CD14-positive monocyte (primary cell): ENCODE results near the gene LILRB4. TPM values are rescaled to one million over a fixed set of nuclear protein-coding genes. Genes with fewer than 3 reads are reported as not detected.

Experiments
- DNase-seq, 3 donors: peaks; one replicate each; pipeline ENCODE4 v3.0.0-alpha.2; 2011 to 2022
- H2AFZ ChIP-seq: 2 replicates; pipeline ENCODE4 v1.6.0; 2012; ENCODE audit warnings: mild to moderate bottlenecking, low read depth, low read length, inconsistent platforms; ENCODE audit not compliant: insufficient read depth, poor library complexity, severe bottlenecking
- H3K27ac ChIP-seq, 2 donors: 1 replicate in 1 of 2; 2 replicates in 1 of 2; pipeline ENCODE4 v1.5.1; 2012 to 2013; ENCODE audit warnings: low read length in 2 of 2, control low read depth in 1 of 2, inconsistent platforms in 1 of 2, low read depth in 1 of 2, mild to moderate bottlenecking in 1 of 2
- H3K27me3 ChIP-seq, 2 donors: one replicate each; pipeline versions ENCODE4 v1.6.0 to v1.6.1; 2011 to 2013; ENCODE audit warnings: low read length in 2 of 2; ENCODE audit not compliant: control insufficient read depth in 2 of 2, insufficient read depth in 2 of 2
- H3K36me3 ChIP-seq, 2 donors: replicated peaks in 1 of 2; 1 replicate in 1 of 2; 2 replicates in 1 of 2; pipeline versions ENCODE4 v1.5.1 to v1.6.1; 2012 to 2013; ENCODE audit warnings: low read length in 2 of 2, control low read depth in 1 of 2, inconsistent platforms in 1 of 2, mild to moderate bottlenecking in 1 of 2; ENCODE audit not compliant: insufficient read depth in 2 of 2, control insufficient read depth in 1 of 2
- H3K4me1 ChIP-seq, 2 donors: 1 replicate in 1 of 2; 2 replicates in 1 of 2; pipeline versions ENCODE4 v1.5.1 to v1.6.1; 2012 to 2013; ENCODE audit warnings: low read length in 2 of 2, control low read depth in 1 of 2, inconsistent platforms in 1 of 2, mild to moderate bottlenecking in 1 of 2, moderate library complexity in 1 of 2; ENCODE audit not compliant: insufficient read depth in 2 of 2, control insufficient read depth in 1 of 2
- H3K4me2 ChIP-seq: replicated peaks from 2 replicates; pipeline ENCODE3; 2012; ENCODE audit warnings: low read length, moderate library complexity, mild to moderate bottlenecking; ENCODE audit not compliant: poor library complexity, severe bottlenecking; ENCODE audit errors: extremely low read depth
- H3K4me3 ChIP-seq, 3 experiments: fragments of 200-600 bp in 1 of 3; sonication (generic) in 1 of 3; replicated peaks in 1 of 3; 1 replicate in 2 of 3; 2 replicates in 1 of 3; pipeline ENCODE4 v1.5.1; 2011 to 2013; ENCODE audit warnings: low read length in 3 of 3, mild to moderate bottlenecking in 3 of 3, control low read depth in 2 of 3, low read depth in 2 of 3, inconsistent platforms in 1 of 3, moderate library complexity in 1 of 3
- H3K79me2 ChIP-seq: 2 replicates; pipeline ENCODE4 v1.6.0; 2012; ENCODE audit warnings: mild to moderate bottlenecking, control low read depth, inconsistent platforms, low read length, moderate library complexity; ENCODE audit not compliant: insufficient read depth
- H3K9ac ChIP-seq: 2 replicates; pipeline ENCODE4 v1.6.0; 2017; ENCODE audit warnings: low read length, mild to moderate bottlenecking; ENCODE audit not compliant: insufficient read depth, poor library complexity, severe bottlenecking
- H3K9me3 ChIP-seq, 2 donors: replicated peaks in 1 of 2; 1 replicate in 1 of 2; 2 replicates in 1 of 2; pipeline versions ENCODE4 v1.5.1 to v1.6.1; 2012 to 2013; ENCODE audit warnings: low read length in 2 of 2, control low read depth in 1 of 2; ENCODE audit not compliant: control insufficient read depth in 1 of 2, insufficient read depth in 1 of 2
- H4K20me1 ChIP-seq: 2 replicates; pipeline ENCODE4 v1.6.0; 2012; ENCODE audit warnings: mild to moderate bottlenecking, low read length, control low read depth, moderate library complexity; ENCODE audit not compliant: insufficient read depth
- H3K27ac Mint-ChIP-seq, 7 donors: one replicate each; pipeline ENCODE4 v1.8.0; 2020; ENCODE audit warnings: mild to moderate bottlenecking in 7 of 7, mixed read lengths in 7 of 7, moderate library complexity in 6 of 7, inconsistent platforms in 2 of 7
- H3K27me3 Mint-ChIP-seq, 3 donors: one replicate each; pipeline ENCODE4 v1.8.0; 2021 to 2022; ENCODE audit warnings: low read depth in 3 of 3, mild to moderate bottlenecking in 3 of 3, mixed read lengths in 3 of 3, moderate library complexity in 3 of 3, inconsistent platforms in 1 of 3
- H3K36me3 Mint-ChIP-seq, 2 donors: one replicate each; pipeline ENCODE4 v1.8.0; 2020; ENCODE audit warnings: mixed read lengths in 2 of 2, inconsistent platforms in 1 of 2, mild to moderate bottlenecking in 1 of 2
- H3K4me1 Mint-ChIP-seq: one replicate; pipeline ENCODE4 v1.8.0; 2020; ENCODE audit warnings: mild to moderate bottlenecking, mixed read lengths
- H3K4me3 Mint-ChIP-seq, 2 donors: one replicate each; pipeline ENCODE4 v1.8.0; 2020; ENCODE audit warnings: mild to moderate bottlenecking in 2 of 2, mixed read lengths in 2 of 2, moderate library complexity in 1 of 2
- H3K9me3 Mint-ChIP-seq, 7 donors: one replicate each; pipeline ENCODE4 v1.8.0; 2020 to 2022; ENCODE audit warnings: mixed read lengths in 7 of 7, mild to moderate bottlenecking in 6 of 7, moderate library complexity in 6 of 7, inconsistent platforms in 2 of 7
- CTCF ChIP-seq: fragments of 200-600 bp; IDR thresholded peaks from one replicate; pipeline ENCODE4 v1.8.0; 2022; ENCODE audit warnings: antibody characterized with exemption, mild to moderate bottlenecking
- WGBS: methylation state at CpG from one replicate; pipeline ENCODE4 v1.1.5; 2013; ENCODE audit warnings: missing lambda C conversion rate; ENCODE audit not compliant: insufficient coverage; 5-methylcytosine and 5-hydroxymethylcytosine counted together
- intact Hi-C, 2 donors: fragments of 100-400 bp; cut with micrococcal nuclease; formaldehyde crosslinking; loops; one replicate each; pipeline versions ENCODE4 v1.15.0 to v1.15.1; 2023
- polyA plus RNA-seq, 3 donors: library from polyadenylated mRNA; depleted of rRNA in 1 of 3; unstranded in 2 of 3; stranded (reverse) in 1 of 3; fragments of 300-500 nt in 2 of 3; fragments of >200 nt in 1 of 3; fragmentation: Illumina TruSeq in 2 of 3; gene quantifications; 1 replicate in 2 of 3; 2 replicates in 1 of 3; pipeline ENCODE4 v1.2.3, GENCODE V29; 2012 to 2021

The LILRB4 gene
- polyA plus RNA-seq, 3 donors = 35.8 to 102 (median 58.0) TPM

- H3K9ac ChIP-seq = no peak overlapping the region
- no peak overlapping the region for H2AFZ ChIP-seq
- DNase-seq = no peak
- no peak overlapping the region for H3K27ac ChIP-seq
- no peak overlapping the region for H3K27ac Mint-ChIP-seq
- no peaks in the 10 kb centered on the region for H4K20me1 ChIP-seq
- peaks cover 14 to 15% of the 10 kb centered on the region in 2 donors for H3K4me1 ChIP-seq
- H3K4me1 Mint-ChIP-seq = peaks cover 21% of the 10 kb centered on the region
- TF ChIP-seq CTCF = no peak
- H3K9me3 Mint-ChIP-seq = peaks cover 0 to 2% (median 0%) of the 10 kb centered on the region in 7 donors
- no peaks in the 10 kb centered on the region for H3K36me3 ChIP-seq
- no peak overlapping the region for H3K4me3 ChIP-seq
- H3K36me3 Mint-ChIP-seq = peaks cover 12 to 13% of the 10 kb centered on the region in 2 donors
- H3K4me2 ChIP-seq = no peak overlapping the region
- 84% methylated on average over 2 of the region's 4 CpGs for WGBS
- no peaks in the 10 kb centered on the region for H3K9me3 ChIP-seq
- H3K27me3 ChIP-seq = peaks cover 5 to 6% of the 10 kb centered on the region in 2 donors
- intact Hi-C loops = no loop called here
- H3K79me2 ChIP-seq = no peaks in the 10 kb centered on the region
- H3K4me3 Mint-ChIP-seq = peak overlapping the region in 1 of 2 donors; percentile 9
- H3K27me3 Mint-ChIP-seq = peaks cover 10 to 21% (median 13%) of the 10 kb centered on the region in 3 donors
These were observed 14.7 kb upstream of the LILRB4 start for GRCh38 chr19:54648129-54648528.

GRCh38 chr19:54650108-54650655 lies 12.6 kb upstream of the LILRB4 start:
- Histone ChIP-seq H3K4me1 (peaks cover 8 to 11% of the 10 kb centered on the region in 2 donors), H3K9me3 (no peaks in the 10 kb centered on the region), H3K27me3 (peaks cover 5 to 6% of the 10 kb centered on the region in 2 donors), H3K4me3 (no peak overlapping the region), H3K79me2 (no peaks in the 10 kb centered on the region), H3K4me2 (no peak overlapping the region), H3K27ac (no peak overlapping the region), H2AFZ (no peak overlapping the region), H3K9ac (no peak overlapping the region), H3K36me3 (no peaks in the 10 kb centered on the region), H4K20me1 (no peaks in the 10 kb centered on the region)
- intact Hi-C loops = no loop called here
- WGBS = 100% methylated on average over 1 of the region's 6 CpGs
- Mint-ChIP-seq H3K9me3 (peaks cover 0 to 2% (median 0%) of the 10 kb centered on the region in 7 donors), H3K4me3 (peak overlapping the region in 1 of 2 donors; percentile 51), H3K36me3 (peaks cover 12 to 13% of the 10 kb centered on the region in 2 donors), H3K4me1 (peaks cover 20% of the 10 kb centered on the region), H3K27me3 (peaks cover 14 to 23% (median 16%) of the 10 kb centered on the region in 3 donors), H3K27ac (peak overlapping the region in 1 of 7 donors; percentile 57)
- TF ChIP-seq CTCF = no peak
- no peak for DNase-seq
